OCI-LY7 (cell line): ENCODE results near the gene NTSR1.

ENCODE experiments used
- CTCF ChIP-seq: fragments of 200-600 bp; sonication (generic); conservative IDR thresholded peaks from 2 replicates; pipeline ENCODE4 v1.5.1; 2014; ENCODE audit warnings: mild to moderate bottlenecking, antibody characterized with exemption, low read length, moderate library complexity, mixed read lengths
- EZH2phosphoT487 ChIP-seq: fragments of 200-600 bp; sonication (generic); IDR thresholded peaks from 2 replicates; pipeline ENCODE4 v1.6.1; 2018; ENCODE audit warnings: low read depth, borderline replicate concordance, mild to moderate bottlenecking, mixed run types, antibody characterized with exemption, low read length, moderate library complexity, mixed read lengths

GRCh38 chr20:62766716-62767115 is 58.1 kb downstream of the NTSR1 start:
- TF ChIP-seq CTCF (no peak), EZH2phosphoT487 (no peak)
